Measurements from ENCODE around the gene CIBAR2. TPM values are rescaled to one million over a fixed set of nuclear protein-coding genes. Genes with fewer than 3 reads are reported as not detected.

Gene CIBAR2
- total RNA-seq, 2 experiments from 2014 or later, result not detected

DNA sequence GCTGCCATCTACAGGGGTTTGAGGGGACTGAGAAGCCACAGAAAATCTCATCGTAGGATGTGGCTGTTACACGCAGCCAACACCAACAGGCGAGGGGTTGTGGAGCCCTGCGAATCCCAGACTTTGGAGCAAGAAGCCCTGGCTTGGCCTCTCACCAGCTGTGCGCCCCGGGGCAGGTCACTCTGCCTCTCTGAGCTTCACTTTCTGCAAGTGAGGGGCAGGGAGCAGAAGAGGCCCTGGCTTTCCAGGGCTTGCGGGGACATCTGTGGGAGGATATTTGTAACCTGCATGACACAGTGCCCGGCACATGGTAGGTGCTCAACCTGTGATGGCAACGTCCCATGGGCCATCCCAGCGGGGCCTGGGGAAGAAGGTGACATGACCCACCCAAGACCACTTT lies 32.9 kb upstream of the CIBAR2 start:
- no peak overlapping the region for H3K4me3 ChIP-seq (ENCODE audit: low read length)
- H3K9me3 Mint-ChIP-seq, result no peaks in the 10 kb centered on the region
- ChIA-PET POLR2A (no interaction called here), CTCF (no interaction called here)
- no peaks in the 10 kb centered on the region for H3K4me1 Mint-ChIP-seq (ENCODE audit: low read depth)
- no peaks in the 10 kb centered on the region for H3K27me3 Mint-ChIP-seq
- ATAC-seq (ENCODE audit: poor library complexity) (no peak), DNase-seq (no peak)
- H3K27ac ChIP-seq (ENCODE audit: low read depth in 1 of 2, low read length in 2 of 2), result no peak overlapping the region
- TF ChIP-seq, protein P1, sequence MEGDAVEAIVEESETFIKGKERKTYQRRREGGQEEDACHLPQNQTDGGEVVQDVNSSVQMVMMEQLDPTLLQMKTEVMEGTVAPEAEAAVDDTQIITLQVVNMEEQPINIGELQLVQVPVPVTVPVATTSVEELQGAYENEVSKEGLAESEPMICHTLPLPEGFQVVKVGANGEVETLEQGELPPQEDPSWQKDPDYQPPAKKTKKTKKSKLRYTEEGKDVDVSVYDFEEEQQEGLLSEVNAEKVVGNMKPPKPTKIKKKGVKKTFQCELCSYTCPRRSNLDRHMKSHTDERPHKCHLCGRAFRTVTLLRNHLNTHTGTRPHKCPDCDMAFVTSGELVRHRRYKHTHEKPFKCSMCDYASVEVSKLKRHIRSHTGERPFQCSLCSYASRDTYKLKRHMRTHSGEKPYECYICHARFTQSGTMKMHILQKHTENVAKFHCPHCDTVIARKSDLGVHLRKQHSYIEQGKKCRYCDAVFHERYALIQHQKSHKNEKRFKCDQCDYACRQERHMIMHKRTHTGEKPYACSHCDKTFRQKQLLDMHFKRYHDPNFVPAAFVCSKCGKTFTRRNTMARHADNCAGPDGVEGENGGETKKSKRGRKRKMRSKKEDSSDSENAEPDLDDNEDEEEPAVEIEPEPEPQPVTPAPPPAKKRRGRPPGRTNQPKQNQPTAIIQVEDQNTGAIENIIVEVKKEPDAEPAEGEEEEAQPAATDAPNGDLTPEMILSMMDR (IDR thresholded peaks at IDR 0.05), result no peak
- H3K4me3 Mint-ChIP-seq, result no peak overlapping the region
- no peak overlapping the region for H3K27ac Mint-ChIP-seq
- no peaks in the 10 kb centered on the region for H3K4me1 ChIP-seq (ENCODE audit: insufficient read depth, low read length)
- intact Hi-C loops (cut with DNase I, micrococcal nuclease), result no loop called here
- no peaks in the 10 kb centered on the region for H3K9me3 ChIP-seq (ENCODE audit: control insufficient read depth in 1 of 2, insufficient read depth in 1 of 2, low read length in 2 of 2)
- no peaks in the 10 kb centered on the region for H3K36me3 ChIP-seq (ENCODE audit: insufficient read depth, low read length)
- H3K27me3 ChIP-seq (ENCODE audit: control insufficient read depth in 1 of 2, insufficient read depth in 2 of 2, low read length in 2 of 2), result peaks cover 0 to 4% of the 10 kb centered on the region in 2 experiments
- H3K36me3 Mint-ChIP-seq (ENCODE audit: low read depth), result no peaks in the 10 kb centered on the region

DNA sequence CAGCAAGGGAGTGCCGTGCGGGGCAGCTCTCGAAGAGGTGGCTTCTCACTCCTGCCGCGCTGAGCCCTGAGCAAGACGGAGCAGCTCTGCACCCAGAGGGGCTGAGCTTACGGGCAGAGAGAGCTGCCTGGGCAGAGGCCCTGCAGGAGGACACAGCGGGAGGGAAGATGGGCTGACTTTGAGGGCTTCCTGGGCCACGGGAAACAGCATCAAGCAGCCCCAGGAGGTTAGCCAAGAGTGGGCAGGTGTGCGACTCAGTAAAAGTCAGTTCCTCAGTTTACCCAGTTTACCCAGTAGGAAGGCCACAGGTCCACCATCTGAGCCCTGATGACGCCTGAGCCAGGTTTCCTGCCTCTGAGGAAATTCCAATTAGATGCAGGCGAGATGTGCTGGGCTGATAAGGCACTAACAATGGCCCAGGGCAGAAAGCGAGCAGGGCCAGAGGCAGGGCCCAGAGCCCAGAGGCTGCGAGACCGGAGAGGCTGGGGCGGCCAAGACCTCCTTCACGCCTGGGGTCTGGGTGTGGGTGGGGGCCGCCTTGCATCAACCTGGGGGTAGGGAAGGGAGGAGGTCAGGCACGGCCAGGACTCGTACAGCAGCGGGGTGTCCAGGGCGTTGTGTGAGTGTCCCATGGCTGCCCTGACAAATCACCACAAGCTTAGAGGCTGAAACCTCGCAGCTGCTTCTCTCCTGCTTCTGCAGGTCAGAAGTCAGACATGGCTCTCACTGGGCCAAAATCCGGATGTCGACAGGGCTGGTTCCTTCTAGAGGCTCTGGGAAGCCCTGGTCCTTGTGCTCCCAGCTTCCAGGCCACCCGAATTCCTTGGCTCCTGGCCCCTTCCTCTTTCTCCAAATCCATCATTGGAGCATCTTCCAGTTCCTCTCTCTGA lies 32.0 kb upstream of the CIBAR2 start:
- TF ChIP-seq, protein P1 (IDR thresholded peaks at IDR 0.05), result no peak
- intact Hi-C loops (cut with DNase I, micrococcal nuclease), result no loop called here
- Histone ChIP-seq H3K36me3 (ENCODE audit: insufficient read depth, low read length) (no peaks in the 10 kb centered on the region), H3K4me3 (ENCODE audit: low read length) (no peak overlapping the region), H3K9me3 (ENCODE audit: control insufficient read depth in 1 of 2, insufficient read depth in 1 of 2, low read length in 2 of 2) (no peaks in the 10 kb centered on the region), H3K27me3 (ENCODE audit: control insufficient read depth in 1 of 2, insufficient read depth in 2 of 2, low read length in 2 of 2) (peaks cover 2 to 4% of the 10 kb centered on the region in 2 experiments), H3K27ac (ENCODE audit: low read depth in 1 of 2, low read length in 2 of 2) (no peak overlapping the region), H3K4me1 (ENCODE audit: insufficient read depth, low read length) (no peaks in the 10 kb centered on the region)
- H3K4me1 Mint-ChIP-seq (ENCODE audit: low read depth), result no peaks in the 10 kb centered on the region
- POLR2A ChIA-PET, result no interaction called here
- no peak overlapping the region for H3K27ac Mint-ChIP-seq
- CTCF ChIA-PET, result no interaction called here
- no peak for DNase-seq
- no peaks in the 10 kb centered on the region for H3K9me3 Mint-ChIP-seq
- peaks cover 6% of the 10 kb centered on the region for H3K27me3 Mint-ChIP-seq
- ATAC-seq (ENCODE audit: poor library complexity), result no peak
- no peak overlapping the region for H3K4me3 Mint-ChIP-seq
- no peaks in the 10 kb centered on the region for H3K36me3 Mint-ChIP-seq (ENCODE audit: low read depth)

DNA sequence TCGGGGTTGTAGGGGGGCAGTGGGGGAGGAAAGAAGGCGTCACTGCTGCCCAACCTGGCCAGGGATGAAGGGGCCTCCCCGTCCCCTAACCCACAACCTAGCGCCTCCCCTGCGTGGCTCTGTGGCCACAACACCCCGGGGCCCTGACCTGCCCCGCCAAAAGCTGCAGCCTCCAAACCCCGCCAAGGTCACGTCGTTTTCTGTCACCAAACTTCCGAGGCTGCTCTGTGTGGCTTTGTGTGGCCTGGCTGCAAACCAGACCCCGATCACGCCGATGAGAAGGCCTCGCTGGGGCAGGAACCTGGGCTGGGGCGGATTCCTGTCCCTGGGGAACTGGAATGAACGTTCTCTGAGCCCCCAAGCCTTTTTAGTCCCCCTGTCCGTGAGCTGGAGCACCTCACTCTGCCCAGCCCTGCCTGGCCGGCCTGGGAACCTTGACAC lies 30.5 kb upstream of the CIBAR2 start:
- POLR2A ChIA-PET, result no interaction called here
- Histone ChIP-seq H3K27me3 (ENCODE audit: control insufficient read depth in 1 of 2, insufficient read depth in 2 of 2, low read length in 2 of 2) (peaks cover 13 to 16% of the 10 kb centered on the region in 2 experiments), H3K36me3 (ENCODE audit: insufficient read depth, low read length) (no peaks in the 10 kb centered on the region), H3K4me1 (ENCODE audit: insufficient read depth, low read length) (no peaks in the 10 kb centered on the region), H3K9me3 (ENCODE audit: control insufficient read depth in 1 of 2, insufficient read depth in 1 of 2, low read length in 2 of 2) (no peaks in the 10 kb centered on the region), H3K27ac (ENCODE audit: low read depth in 1 of 2, low read length in 2 of 2) (no peak overlapping the region), H3K4me3 (ENCODE audit: low read length) (no peak overlapping the region)
- intact Hi-C loops (cut with DNase I, micrococcal nuclease), result no loop called here
- H3K4me3 Mint-ChIP-seq, result no peak overlapping the region
- H3K27me3 Mint-ChIP-seq, result peaks cover 21% of the 10 kb centered on the region
- TF ChIP-seq, protein P1 (IDR thresholded peaks at IDR 0.05), result no peak
- ATAC-seq (ENCODE audit: poor library complexity) (no peak), DNase-seq (no peak)
- no peak overlapping the region for H3K27ac Mint-ChIP-seq
- CTCF ChIA-PET, result no interaction called here
- H3K4me1 Mint-ChIP-seq (ENCODE audit: low read depth), result no peaks in the 10 kb centered on the region
- no peaks in the 10 kb centered on the region for H3K9me3 Mint-ChIP-seq
- H3K36me3 Mint-ChIP-seq (ENCODE audit: low read depth), result no peaks in the 10 kb centered on the region
